K562 (cell line): ENCODE data around the gene OR14A16. TPM values are rescaled to one million over a fixed set of nuclear protein-coding genes. Genes with fewer than 3 reads are reported as not detected.

Source experiments
- ARID2 ChIP-seq: fragments of 450-650 bp; IDR thresholded peaks from 2 replicates; pipeline ENCODE4 v1.6.1; 2017; ENCODE audit warnings: antibody characterized with exemption, mild to moderate bottlenecking
- CCAR2 ChIP-seq: fragments of 200-400 bp; formaldehyde crosslinking; IDR thresholded peaks from 2 replicates; pipeline ENCODE4 v1.6.1; 2017; ENCODE audit warnings: mild to moderate bottlenecking, low read depth, low read length
- DEAF1 ChIP-seq: fragments of 450-650 bp; formaldehyde crosslinking; IDR thresholded peaks from 2 replicates; pipeline ENCODE4 v1.4.0; 2020; ENCODE audit warnings: mild to moderate bottlenecking, moderate library complexity
- ELF4 ChIP-seq: fragments of 450-650 bp; formaldehyde crosslinking; IDR thresholded peaks from 2 replicates; pipeline ENCODE4 v1.4.0; 2022; ENCODE audit warnings: missing genetic modification characterization
- MLLT1 ChIP-seq, 2 experiments: fragments of 450-650 bp; IDR thresholded peaks; 2 replicates each; pipeline ENCODE4 v1.6.1; 2016
- MNT ChIP-seq, 2 experiments: fragments of 450-650 bp; conservative IDR thresholded peaks; 2 replicates each; pipeline ENCODE4 v1.6.1; 2017; ENCODE audit warnings: mild to moderate bottlenecking in 2 of 2, moderate library complexity in 2 of 2
- RAD21 ChIP-seq, 2 experiments: fragments of 250-450 bp in 1 of 2; fragments of 450-650 bp in 1 of 2; sonication (Bioruptor Pico) in 1 of 2; formaldehyde crosslinking in 1 of 2; IDR thresholded peaks in 1 of 2; conservative IDR thresholded peaks in 1 of 2; 2 replicates each; pipeline versions ENCODE4 v1.4.0 to v1.8.0; 2020 to 2022; ENCODE audit warnings: mild to moderate bottlenecking in 2 of 2, moderate library complexity in 1 of 2
- REST ChIP-seq, 2 experiments: fragments of 450-650 bp; formaldehyde crosslinking in 1 of 2; IDR thresholded peaks; 2 replicates each; pipeline versions ENCODE4 v1.4.0 to v1.6.1; 2014 to 2020; ENCODE audit warnings: mild to moderate bottlenecking in 2 of 2, borderline replicate concordance in 1 of 2, low read depth in 1 of 2
- TCF7L2 ChIP-seq: fragments of 150-350 bp; IDR thresholded peaks from 2 replicates; pipeline ENCODE4 v1.6.1; 2016; ENCODE audit warnings: low read depth, mild to moderate bottlenecking, low read length, moderate library complexity
- ZBTB26 ChIP-seq: fragments of 450-650 bp; formaldehyde crosslinking; IDR thresholded peaks from 2 replicates; pipeline ENCODE4 v1.4.0; 2022; ENCODE audit warnings: missing genetic modification characterization
- ZBTB7A ChIP-seq: IDR thresholded peaks from 2 replicates; pipeline ENCODE4 v1.6.1; 2011; ENCODE audit warnings: low read depth, mild to moderate bottlenecking, low read length, moderate library complexity, borderline replicate concordance; ENCODE audit not compliant: control insufficient read depth
- polyA plus RNA-seq, 8 experiments: library from polyadenylated mRNA; depleted of rRNA in 4 of 8; stranded (reverse) in 5 of 8; unstranded in 3 of 8; fragments of >200 nt; fragmentation: Nextera tagmentation in 2 of 8; fragmentation: Illumina TruSeq in 1 of 8; extraction: Ambion mirVana in 2 of 8; extraction: Trizol in 1 of 8; gene quantifications; 2 replicates each; pipeline versions ENCODE4 v1.2.1 to v1.2.3, GENCODE V29; 2011 to 2014; ENCODE audit warnings: inconsistent platforms in 1 of 8, missing spikeins in 1 of 8
- total RNA-seq, 7 experiments: library from RNA; depleted of rRNA in 6 of 7; stranded (reverse); fragments of >200 nt in 6 of 7; fragmentation: Illumina TruSeq in 2 of 7; extraction: Trizol in 2 of 7; gene quantifications; 2 replicates each; pipeline versions ENCODE4 v1.2.1 to v1.2.3, GENCODE V29; 2011 to 2021; ENCODE audit warnings: low replicate concordance in 1 of 7

OR14A16 gene
- total and polyA plus RNA-seq, 9 of the 15 experiments (the other 6 are each of a cell fraction or from before 2014, with no cell fraction given), result not detected

- peak; percentile 68; the same call in 1 of the 2 replicates for TF ChIP-seq REST (IDR thresholded peaks at IDR 0.05; ENCODE audit: borderline replicate concordance)
- no peak for TF ChIP-seq REST (CRISPR knock-in tag; IDR thresholded peaks at IDR 0.05; ENCODE audit: low read depth)
- peak; percentile 72; the same call in 1 of the 2 replicates for TF ChIP-seq ARID2
- no peak for TF ChIP-seq CCAR2
- TF ChIP-seq TCF7L2, result no peak
- no peak for TF ChIP-seq ZBTB7A
- TF ChIP-seq MLLT1 (IDR thresholded peaks at IDR 0.05), result no peak
- TF ChIP-seq ZBTB26, result no peak
- TF ChIP-seq ELF4 (CRISPR knock-in tag), result no peak
- peak; percentile 65 to 80 for TF ChIP-seq RAD21 (CRISPR knock-in tag; conservative IDR thresholded peaks at IDR 0.05 in 1 of 2, IDR thresholded peaks at IDR 0.05 in 1 of 2)
- no peak for TF ChIP-seq MNT (conservative IDR thresholded peaks at IDR 0.05)
- TF ChIP-seq DEAF1, result peak; percentile 34; the same call in 1 of the 2 replicates
These were observed 9.7 kb upstream of the OR14A16 start (continued) for GRCh38 chr1:247833601-247834000.
